HG02885 (cell line): Measurements from ENCODE around the gene ACOT2.

Experiments
- ATAC-seq: cut with Tn5 transposase; IDR thresholded peaks from one replicate; pipeline ENCODE4 v1.9.1; 2021; ENCODE audit warnings: mild to moderate bottlenecking; ENCODE audit not compliant: unreplicated experiment, poor library complexity

Gene ACOT2

DNA sequence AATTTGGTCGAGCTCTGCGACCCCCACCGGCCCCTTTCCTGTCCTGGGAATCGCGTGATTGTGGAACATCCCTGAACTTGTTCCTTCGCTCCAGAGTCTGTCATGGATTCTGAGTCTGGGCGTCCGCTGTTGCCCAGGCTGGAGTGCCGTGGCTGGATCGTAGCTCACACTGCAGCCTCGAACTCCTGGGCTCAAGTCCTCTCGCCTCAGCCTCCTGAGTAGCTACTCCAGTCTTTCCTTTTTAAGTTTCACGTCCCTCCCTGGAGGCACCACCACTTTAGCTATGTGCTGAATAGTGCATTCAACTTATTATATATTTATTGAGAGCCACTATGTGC, 44.0 kb downstream of the ACOT2 start:
- no peak for ATAC-seq

- ATAC-seq, result no peak
Observed at GRCh38 chr14:73613419-73613963, 44.5 kb downstream of the ACOT2 start.

DNA sequence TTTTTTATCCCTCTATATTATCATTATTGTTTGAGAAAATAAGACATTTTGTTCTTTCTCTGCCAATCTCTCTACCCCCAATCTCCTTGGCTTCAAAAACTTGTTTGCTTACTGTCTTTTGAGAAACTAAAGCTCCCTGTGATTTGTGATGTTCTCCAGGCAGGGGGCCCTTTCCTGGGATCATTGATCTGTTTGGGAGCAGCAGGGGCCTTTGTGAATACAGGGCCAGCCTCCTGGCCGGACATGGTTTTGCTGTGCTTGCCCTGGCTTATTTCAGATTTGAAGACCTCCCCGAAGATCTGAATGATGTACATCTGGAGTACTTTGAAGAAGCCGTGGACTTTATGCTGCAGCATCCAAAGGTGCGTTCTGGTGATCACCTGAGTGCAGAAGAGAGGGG, 47.8 kb downstream of the ACOT2 start:
- ATAC-seq, result no peak

- no peak for ATAC-seq
Observed at GRCh38 chr14:73619524-73619923, 50.5 kb downstream of the ACOT2 start.

DNA sequence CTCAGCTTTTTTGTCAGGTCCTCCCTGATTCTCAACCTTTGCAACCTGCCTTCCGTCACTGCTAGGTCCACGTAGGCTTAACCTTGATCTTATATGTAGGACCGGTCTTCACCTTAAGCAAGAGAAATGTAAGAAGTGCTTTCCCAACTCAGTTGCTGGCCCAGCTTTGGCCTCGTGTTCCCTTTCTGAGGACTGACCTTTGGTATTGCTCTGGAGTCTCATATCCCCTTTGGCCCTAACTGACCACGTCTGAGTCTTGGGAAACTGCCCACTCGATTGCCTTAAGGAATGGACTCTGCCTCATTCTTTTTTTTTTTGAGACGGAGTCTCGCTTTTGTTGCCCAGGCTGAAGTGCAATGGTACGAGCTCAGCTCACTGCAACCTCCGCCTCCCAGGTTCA, 51.3 kb downstream of the ACOT2 start:
- no peak for ATAC-seq

DNA sequence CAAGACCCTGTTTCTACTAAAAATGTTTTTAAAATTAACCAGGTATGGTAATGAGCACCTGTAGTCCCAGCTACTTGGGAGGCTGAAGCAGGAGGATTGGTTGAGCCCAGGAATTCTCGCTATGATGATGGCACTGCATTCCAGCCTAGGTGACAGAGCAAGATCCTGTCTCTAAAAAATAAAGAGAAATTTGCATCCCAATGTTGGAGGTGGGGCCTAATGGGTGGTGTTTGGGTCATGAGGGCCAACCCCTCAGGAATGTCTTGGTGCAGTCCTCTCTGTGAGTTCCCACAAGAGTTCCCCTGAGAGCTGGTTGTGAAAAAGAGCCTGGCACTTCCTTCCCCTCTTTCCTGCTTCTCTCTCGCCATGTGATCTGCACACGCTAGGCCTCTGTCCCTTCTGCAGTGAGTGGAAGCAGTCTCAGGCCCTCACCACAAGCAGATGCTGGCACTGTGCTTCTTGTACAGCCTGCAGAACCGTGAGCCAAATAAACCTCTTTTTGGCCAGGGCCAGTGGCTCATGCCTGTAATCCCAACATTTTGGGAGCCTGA, 54.6 kb downstream of the ACOT2 start:
- ATAC-seq, result no peak
